ENCODE measurements around the gene ERG.

The ERG gene

DNA sequence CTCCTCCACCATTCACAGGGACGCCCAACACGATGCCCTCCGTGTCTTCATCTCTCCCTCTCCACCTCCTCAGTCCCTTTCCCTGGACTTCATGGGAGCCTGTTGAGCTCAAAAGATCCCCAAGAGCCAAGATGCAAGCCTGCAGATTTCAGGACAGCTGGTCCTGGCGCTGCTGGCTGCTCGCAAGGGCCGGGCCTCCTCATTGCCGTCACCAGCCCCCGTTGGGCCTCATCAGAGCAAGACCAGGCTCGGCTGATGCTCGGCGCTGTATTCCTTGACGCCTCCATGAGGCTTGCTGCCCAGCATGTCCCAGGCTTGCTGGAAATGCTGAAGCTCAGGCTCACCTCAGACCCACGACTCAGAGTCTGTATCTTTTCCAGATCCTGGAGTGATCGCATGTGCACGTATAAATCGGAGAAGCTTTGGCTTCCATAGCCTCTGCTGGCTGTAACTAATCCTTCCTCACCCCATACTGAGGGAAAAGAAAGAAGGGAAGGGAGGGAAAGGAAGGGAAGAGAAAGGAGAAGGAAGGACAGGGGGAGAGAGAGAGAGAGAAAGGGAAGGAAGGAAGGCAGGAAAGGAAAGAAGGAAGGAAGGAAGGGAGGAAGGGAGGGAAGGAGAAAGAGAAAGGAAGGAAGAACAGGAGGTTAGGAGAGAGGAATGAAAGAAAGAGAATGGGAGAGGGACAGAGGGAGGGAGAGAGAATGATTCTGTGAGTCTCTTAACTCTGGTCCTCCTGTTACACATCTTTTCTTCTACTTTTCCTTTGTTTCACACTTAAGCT lies 146.9 kb downstream of the ERG start:
- no peak for DNase-seq (ENCODE audit: low read depth)
- H3K4me3 ChIP-seq (ENCODE audit: low read depth, low read length) = no peak overlapping the region

DNA sequence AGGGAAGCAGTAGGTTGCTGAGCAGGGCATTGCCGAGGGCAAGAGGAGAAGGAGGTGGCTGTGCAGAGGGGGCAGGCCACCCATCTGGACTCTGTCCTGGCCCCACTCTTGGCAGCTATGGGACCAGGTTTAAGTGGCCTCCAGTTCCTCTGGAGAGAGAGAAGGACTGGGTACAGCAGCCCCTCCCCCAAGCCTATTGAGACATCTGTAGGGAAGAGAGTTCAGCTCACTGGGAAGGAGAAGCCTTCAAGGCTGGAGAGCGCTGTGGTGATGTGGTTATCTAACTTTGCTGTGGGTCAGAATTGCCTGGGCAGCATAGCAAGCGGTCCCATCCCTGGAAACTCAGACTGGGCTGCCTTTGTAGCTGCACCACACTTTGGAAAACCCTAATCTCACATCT lies 147.6 kb downstream of the ERG start:
- no peak for DNase-seq (ENCODE audit: low read depth)
- H3K4me3 ChIP-seq (ENCODE audit: low read depth, low read length) = no peak overlapping the region

DNA sequence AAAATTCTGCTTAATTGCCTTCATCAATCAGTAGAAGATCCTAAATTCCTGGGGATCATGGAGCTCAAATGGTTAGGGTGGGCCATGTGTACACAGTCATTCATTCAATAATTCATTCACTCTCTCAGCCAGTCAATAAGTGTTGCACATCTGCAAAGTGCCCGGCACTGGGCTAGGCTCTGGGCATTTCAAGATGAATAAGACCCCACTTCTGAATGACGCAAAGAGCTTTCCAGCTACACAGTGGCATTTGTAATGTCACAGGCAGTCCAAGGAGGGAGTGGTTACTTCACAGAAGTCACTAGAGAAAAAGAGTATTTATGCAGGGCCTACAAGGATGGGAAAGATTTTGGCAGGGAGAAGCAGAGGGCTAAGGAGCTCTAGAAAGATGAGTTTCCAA lies 148.3 kb downstream of the ERG start:
- H3K4me3 ChIP-seq (ENCODE audit: low read depth, low read length) = no peak overlapping the region
- no peak for DNase-seq (ENCODE audit: low read depth)

DNA sequence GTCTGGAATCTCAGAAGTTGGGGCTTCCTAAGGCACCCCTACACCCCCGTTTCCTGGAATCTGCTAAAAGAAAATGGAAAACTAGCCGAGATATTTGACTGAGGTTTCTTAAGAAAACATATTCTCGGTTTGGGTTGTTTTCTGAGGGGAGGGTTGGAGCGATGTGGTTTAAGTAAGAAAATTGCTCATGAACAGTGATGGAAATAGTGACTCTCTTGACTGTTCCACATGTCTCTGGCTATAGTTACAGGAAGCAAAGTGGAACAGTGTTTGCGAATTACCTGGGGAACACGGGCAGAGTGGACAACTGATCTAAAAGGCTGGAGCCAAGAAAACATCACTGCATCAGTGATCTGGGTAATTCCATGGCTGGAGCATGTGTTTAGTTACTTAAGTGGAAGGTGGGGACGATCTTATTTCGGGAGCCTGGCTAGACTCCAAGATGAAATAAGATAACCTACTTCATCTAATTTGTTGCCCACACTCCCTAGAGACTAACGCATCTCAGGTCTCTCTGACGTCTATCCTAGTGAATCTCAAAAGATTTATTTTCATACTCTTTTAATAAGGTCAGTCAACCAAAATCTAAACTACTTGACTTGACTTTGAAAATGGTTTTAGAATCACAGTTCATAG lies 149.0 kb downstream of the ERG start:
- DNase-seq (ENCODE audit: low read depth) = no peak

DNA sequence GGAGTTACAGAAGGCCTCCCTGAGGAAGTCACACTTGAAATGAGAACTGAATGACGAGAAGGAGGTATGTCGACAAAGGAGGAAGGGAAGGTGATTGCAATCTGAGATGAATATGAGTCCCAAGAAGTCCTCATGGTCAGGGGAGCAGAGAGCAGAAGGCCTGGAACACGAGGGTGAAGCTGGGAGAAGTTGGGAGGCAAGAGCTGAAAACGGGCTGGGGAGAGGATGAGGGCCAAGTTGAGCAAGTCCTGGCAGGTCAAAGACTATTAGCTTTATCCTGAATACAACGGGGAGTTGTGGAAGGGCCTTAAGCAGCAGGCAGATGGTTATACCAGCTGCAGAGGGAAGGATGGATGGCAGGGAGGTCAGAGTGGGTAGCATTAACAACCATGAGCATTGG lies 152.0 kb downstream of the ERG start:
- no peak overlapping the region for H3K4me3 ChIP-seq (ENCODE audit: low read depth, low read length)
- DNase-seq (ENCODE audit: low read depth) = no peak

More for the DNA sequence above, 149.0 kb downstream of the ERG start:
- no peak overlapping the region for H3K4me3 ChIP-seq (ENCODE audit: low read depth, low read length)

DNA sequence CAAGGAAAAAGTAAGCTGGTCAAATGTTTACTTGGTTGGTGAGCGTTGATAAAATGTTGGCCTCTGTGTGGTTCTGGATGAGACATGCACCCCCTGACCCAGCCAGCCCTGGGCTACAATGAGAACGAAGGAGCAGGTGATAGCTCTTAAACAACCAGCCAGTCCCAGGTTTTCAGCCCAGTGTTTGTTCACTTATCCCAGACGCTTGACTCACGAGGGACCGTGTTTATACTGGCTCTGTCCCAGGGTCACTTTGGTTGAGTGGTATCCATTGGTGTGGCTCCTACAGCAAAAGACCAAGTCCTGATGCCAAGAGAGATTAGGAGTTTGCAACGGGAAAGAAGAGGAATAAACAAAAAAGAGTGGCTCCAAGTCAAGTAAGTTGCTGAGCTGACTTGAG lies 154.6 kb downstream of the ERG start:
- no peak for DNase-seq (ENCODE audit: low read depth)
- H3K4me3 ChIP-seq (ENCODE audit: low read depth, low read length) = no peak overlapping the region

DNA sequence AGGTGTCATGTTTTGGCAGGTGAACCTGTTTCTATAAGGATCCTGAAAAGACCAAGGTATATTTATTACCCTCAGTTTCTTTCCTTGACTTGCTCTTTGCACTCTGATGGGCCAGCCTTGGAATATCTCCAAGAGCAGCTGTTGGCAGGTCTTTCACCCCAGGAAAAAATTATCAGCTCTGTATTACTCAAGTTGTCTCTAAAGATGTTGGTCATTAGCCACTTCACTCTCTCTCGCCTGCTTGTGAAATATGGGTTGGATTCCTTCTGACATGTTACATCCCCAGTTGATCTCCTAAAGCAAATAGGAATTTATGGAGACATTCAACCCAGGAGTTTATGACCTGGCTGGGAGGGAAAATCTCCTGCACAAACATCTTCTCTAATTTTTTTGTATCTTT lies 155.5 kb downstream of the ERG start:
- DNase-seq (ENCODE audit: low read depth) = no peak
- H3K4me3 ChIP-seq (ENCODE audit: low read depth, low read length) = no peak overlapping the region

DNA sequence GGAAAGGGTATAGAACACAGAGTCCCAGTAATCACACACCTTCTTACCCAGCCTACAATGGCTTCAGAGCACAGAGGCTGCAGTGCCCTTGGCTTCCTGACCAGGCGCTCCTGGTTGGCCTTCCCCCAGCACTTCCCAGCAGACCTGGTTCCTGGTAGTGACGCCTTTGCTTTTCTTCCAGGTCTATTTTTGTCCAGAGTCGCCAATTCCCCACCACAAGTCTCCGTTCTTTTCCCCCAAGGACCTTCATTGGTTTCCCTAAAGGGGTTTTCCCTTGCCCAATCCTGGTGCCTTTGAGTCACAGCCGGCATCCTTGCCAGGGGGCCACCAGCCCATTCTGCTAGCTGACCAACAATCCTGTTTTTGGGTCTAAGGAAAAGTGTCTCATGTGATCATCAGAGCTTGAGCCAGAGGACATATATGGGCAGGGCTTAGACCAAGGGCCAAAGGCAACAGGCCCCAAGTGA lies 156.7 kb downstream of the ERG start:
- no peak for DNase-seq (ENCODE audit: low read depth)
- H3K4me3 ChIP-seq (ENCODE audit: low read depth, low read length) = no peak overlapping the region

DNA sequence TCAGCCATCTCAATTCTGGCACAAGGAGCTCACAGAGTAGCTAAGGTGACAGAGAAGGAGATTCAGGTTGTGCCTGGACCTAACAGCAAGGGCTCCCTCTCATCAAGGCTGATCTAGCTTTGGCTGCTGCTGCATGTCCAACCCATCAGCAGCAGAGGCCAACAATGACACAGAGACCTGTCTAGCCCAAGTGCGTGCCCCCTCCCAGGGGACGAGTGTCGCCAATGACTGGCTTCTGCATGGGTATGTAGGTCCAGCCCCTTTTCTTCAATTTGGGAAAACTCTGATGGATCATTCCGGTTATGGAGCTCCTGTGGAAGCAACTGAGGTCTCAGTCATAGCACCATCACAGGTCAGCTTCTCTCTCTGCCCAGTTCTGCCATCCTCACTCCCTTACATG lies 158.1 kb downstream of the ERG start:
- no peak overlapping the region for H3K4me3 ChIP-seq (ENCODE audit: low read depth, low read length)
- DNase-seq (ENCODE audit: low read depth) = no peak

DNA sequence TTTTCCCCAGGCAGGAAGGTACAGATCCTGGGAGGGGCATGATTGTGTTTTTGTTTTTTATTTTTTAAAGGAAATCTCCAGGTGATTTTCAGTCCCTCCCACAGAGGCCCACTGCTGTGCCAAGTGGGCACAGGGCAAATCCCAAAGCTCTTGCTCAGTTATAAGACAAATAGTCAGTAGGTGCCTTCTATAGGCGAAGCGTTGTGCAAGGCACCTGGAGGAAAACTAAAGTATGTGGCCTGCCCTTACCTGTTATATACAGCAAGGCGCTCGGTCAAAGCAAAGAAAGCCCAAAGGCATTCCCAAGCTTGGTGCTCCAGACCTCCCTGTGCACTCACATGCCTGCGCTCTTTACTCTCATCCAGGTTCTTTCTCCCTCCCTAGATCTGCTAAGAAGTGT lies 160.5 kb downstream of the ERG start:
- no peak overlapping the region for H3K4me3 ChIP-seq (ENCODE audit: low read depth, low read length)
- no peak for DNase-seq (ENCODE audit: low read depth)

DNA sequence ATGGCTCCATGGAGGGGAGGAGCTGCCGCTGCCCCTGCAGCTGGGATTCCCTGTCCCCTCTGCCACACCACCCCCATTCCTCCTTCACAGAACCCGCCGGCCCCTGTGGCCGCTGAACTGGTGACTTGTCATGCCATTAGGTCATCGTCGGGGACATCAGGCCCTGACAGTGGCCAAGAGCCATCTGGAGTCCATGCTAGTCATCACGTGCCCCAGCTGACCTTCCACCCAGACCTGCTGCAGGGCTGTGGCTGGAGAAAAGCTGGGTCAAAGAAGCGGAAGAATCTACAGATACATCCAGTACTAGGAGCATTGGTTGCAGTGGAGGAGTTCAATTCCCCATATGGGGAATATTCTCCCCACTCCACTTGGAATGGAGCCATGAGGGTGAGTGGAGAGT lies 163.4 kb downstream of the ERG start:
- DNase-seq (ENCODE audit: low read depth) = no peak

DNA sequence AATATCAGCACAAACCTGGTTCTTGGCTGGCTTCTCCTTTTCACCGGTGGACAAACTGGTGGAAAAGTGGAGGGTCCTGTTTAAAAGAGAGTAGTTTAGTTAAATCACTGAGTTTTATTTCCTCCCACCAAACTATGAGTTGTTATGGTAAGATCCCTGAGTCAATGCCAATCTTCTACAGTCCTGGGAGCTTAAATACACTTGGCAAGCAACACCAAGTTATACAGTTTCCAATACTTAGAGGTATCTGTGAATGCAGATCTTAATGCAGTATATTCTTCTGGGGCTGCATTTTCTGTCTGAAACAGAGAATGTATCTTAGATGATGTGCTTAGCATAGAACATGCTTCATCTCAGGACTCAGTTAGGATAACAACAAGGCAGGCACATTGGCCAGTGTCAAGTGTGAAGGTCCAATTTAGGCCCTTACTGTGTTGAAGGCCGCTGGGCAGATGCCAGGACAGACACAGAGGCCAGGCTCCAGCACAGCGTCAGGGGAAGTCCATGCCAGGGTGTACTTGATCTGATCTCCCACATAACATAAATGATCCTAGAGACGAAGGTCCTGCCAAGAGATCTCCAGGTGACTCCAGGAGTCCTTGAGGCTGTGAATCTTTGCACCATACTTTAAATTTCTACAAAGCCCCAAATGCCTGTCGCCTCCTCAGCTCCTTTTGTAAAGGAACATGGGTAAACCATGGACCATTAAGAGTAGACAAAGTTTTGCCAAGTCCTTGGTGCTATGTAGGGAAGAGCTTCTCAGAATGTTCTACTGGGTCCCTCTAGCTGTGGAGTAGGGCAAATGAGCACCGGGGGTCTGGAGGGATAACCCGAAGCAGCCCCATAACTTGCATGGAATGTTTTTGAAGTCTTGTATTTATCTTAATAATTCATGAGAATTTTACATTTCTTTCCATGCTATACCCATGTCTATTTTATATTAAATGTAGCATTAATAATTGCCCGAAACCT lies 164.7 kb downstream of the ERG start:
- no peak overlapping the region for H3K4me3 ChIP-seq (ENCODE audit: low read depth, low read length)
- DNase-seq (ENCODE audit: low read depth) = no peak

More for the DNA sequence above, 163.4 kb downstream of the ERG start:
- H3K4me3 ChIP-seq (ENCODE audit: low read depth, low read length) = no peak overlapping the region

DNA sequence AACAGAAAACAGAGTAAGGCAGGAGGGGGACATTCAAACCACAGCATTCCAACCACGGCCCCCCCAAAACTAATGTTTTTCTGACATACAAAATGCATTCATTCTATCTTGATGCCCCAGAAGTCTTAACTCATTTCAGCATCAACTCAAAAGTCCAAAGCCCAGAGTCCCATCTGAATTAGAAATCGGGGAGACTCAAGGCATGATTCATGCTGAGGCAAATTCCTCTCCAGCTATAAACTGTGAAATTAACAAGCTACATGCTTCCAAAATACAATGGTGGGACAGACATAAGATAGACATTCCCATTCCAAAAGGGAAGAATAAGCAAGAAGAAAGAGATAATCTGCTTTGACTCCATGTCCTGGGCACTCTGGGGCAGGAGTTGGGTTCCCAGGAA lies 167.6 kb downstream of the ERG start:
- DNase-seq (ENCODE audit: low read depth) = no peak
- no peak overlapping the region for H3K4me3 ChIP-seq (ENCODE audit: low read depth, low read length)

All from skeletal muscle cell (primary cell).